Sigmoid colon (tissue), 7 donors: ENCODE results near the gene SQOR. TPM values are rescaled to one million over a fixed set of nuclear protein-coding genes. Genes with fewer than 3 reads are reported as not detected.

Experiments
- DNase-seq: peaks from one replicate; pipeline ENCODE4 v3.0.0-alpha.2; 2019
- H3K27ac ChIP-seq, 4 donors: fragments of 200-600 bp; sonication (generic); one replicate each; pipeline ENCODE4 v1.5.1; 2016 to 2019; ENCODE audit warnings: mild to moderate bottlenecking in 1 of 4
- H3K27me3 ChIP-seq, 3 donors: fragments of 200-600 bp; sonication (generic); one replicate each; pipeline ENCODE4 v1.5.1; 2019; ENCODE audit warnings: mild to moderate bottlenecking in 1 of 3
- H3K36me3 ChIP-seq, 4 donors: fragments of 200-600 bp; sonication (generic); one replicate each; pipeline ENCODE4 v1.5.1; 2016 to 2019
- H3K4me1 ChIP-seq, 4 donors: fragments of 200-600 bp; sonication (generic); one replicate each; pipeline ENCODE4 v1.5.1; 2017 to 2019
- H3K4me3 ChIP-seq, 4 donors: fragments of 200-600 bp; sonication (generic); one replicate each; pipeline ENCODE4 v1.5.1; 2017 to 2019; ENCODE audit warnings: mild to moderate bottlenecking in 2 of 4, moderate library complexity in 1 of 4
- H3K9me3 ChIP-seq, 4 donors: fragments of 200-600 bp in 3 of 4; sonication (generic) in 3 of 4; one replicate each; pipeline versions ENCODE4 v1.5.1 to v1.6.1; 2013 to 2019
- CTCF ChIP-seq, 4 experiments: fragments of 450-650 bp in 3 of 4; fragments of 200-600 bp in 1 of 4; IDR thresholded peaks; one replicate each; pipeline ENCODE4 v1.5.1; 2016 to 2019; ENCODE audit warnings: antibody characterized with exemption in 4 of 4, mild to moderate bottlenecking in 3 of 4, moderate library complexity in 2 of 4
- EP300 ChIP-seq, 4 donors: sonication (generic); formaldehyde crosslinking; IDR thresholded peaks; one replicate each; pipeline ENCODE4 v1.6.1; 2017; ENCODE audit warnings: antibody characterized with exemption in 4 of 4
- POLR2A ChIP-seq, 2 donors: fragments of 450-650 bp; IDR thresholded peaks; one replicate each; pipeline ENCODE4 v1.6.1; 2016; ENCODE audit warnings: antibody characterized with exemption in 2 of 2, mild to moderate bottlenecking in 2 of 2, moderate library complexity in 2 of 2
- POLR2AphosphoS5 ChIP-seq, 4 donors: sonication (generic); formaldehyde crosslinking; IDR thresholded peaks; one replicate each; pipeline ENCODE4 v1.6.1; 2017; ENCODE audit warnings: antibody characterized with exemption in 4 of 4
- WGBS, 2 donors: extraction: QIAGEN DNeasy Blood & Tissue Kit; methylation state at CpG; one replicate each; pipeline ENCODE4 v1.1.7; 2013; 5-methylcytosine and 5-hydroxymethylcytosine counted together
- intact Hi-C: fragments of 100-400 bp; cut with DNase I; formaldehyde crosslinking; loops from one replicate; pipeline ENCODE4 v1.15.1; 2023
- polyA plus RNA-seq, 3 donors: library from polyadenylated mRNA; stranded (reverse); fragments of 200-250 nt; gene quantifications; one replicate each; pipeline ENCODE4 v1.2.3, GENCODE V29; 2013
- total RNA-seq, 4 donors: library from RNA; depleted of rRNA; stranded (reverse); fragments of >200 nt; gene quantifications; one replicate each; pipeline ENCODE4 v1.1.0, GENCODE V29; 2016
- donor health status: healthy with polysubstance abuse.
- donor health status: Bipolar disorder and iron deficiency.
- donor health status: healthy.

Gene SQOR
- total and polyA plus RNA-seq, 7 donors, result 60.4 to 415 (median 83.4) TPM

- Histone ChIP-seq H3K9me3 (no peaks in the 10 kb centered on the region), H3K36me3 (peaks cover 7 to 97% (median 40%) of the 10 kb centered on the region in 4 donors), H3K4me3 (no peak overlapping the region), H3K27ac (no peak overlapping the region), H3K27me3 (no peaks in the 10 kb centered on the region), H3K4me1 (no peaks in the 10 kb centered on the region)
- DNase-seq, result no peak
- WGBS, 2 donors, result 96 to 97% methylated on average over 7 of the region's 7 CpGs
- intact Hi-C loops, result no loop called here
- no peak for TF ChIP-seq EP300 (IDR thresholded peaks at IDR 0.05)
- TF ChIP-seq CTCF (IDR thresholded peaks at IDR 0.05), result no peak
- TF ChIP-seq POLR2AphosphoS5 (IDR thresholded peaks at IDR 0.05), result no peak
- TF ChIP-seq POLR2A (IDR thresholded peaks at IDR 0.05), result no peak
Measured at GRCh38 chr15:45677797-45678196, 43.0 kb downstream of the SQOR start.

DNA sequence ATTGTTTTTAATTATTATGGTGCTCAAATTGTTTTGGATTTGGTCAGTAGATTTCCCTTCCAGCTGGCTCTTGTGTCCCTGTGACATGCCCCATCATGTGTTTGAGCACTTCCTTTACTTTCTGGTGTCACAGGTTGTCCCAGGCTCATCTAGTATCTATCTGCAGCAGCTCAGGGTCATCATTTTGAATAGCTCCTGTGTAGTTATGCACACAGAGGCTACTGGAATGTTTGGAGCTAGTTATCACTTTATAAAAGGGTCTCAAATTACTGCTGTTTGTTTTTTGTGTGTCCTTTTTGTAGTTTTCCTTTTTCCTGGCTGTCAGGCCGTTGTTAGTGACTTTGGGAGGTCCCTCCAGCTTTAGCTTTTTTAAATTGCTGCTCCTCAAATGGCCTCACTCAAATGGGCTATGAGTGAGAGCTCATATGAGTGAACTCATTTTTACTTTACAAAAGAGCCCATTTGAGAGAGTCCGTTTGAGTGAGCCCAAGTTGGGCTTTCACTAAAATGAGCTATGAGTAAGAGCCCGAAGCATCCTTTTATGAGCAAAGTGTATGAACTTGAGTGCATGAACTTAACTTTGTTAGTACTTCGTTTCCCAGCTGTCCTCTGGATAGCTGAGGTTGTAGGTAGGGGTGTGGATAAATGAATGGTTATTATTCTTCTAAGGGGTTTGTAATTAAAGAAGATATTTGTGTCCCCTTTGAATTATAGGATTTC is 43.8 kb downstream of the SQOR start:
- TF ChIP-seq EP300 (IDR thresholded peaks at IDR 0.05) (no peak), POLR2A (IDR thresholded peaks at IDR 0.05) (no peak), POLR2AphosphoS5 (IDR thresholded peaks at IDR 0.05) (no peak), CTCF (IDR thresholded peaks at IDR 0.05) (no peak)
- Histone ChIP-seq H3K4me3 (no peak overlapping the region), H3K9me3 (no peaks in the 10 kb centered on the region), H3K27me3 (no peaks in the 10 kb centered on the region), H3K36me3 (peaks cover 7 to 98% (median 44%) of the 10 kb centered on the region in 4 donors), H3K4me1 (no peaks in the 10 kb centered on the region), H3K27ac (no peak overlapping the region)
- intact Hi-C loops, result no loop called here
- DNase-seq, result no peak
- WGBS, 2 donors, result 72 to 80% methylated on average over 4 of the region's 4 CpGs

GRCh38 chr15:45684533-45684932 is 49.7 kb downstream of the SQOR start:
- Histone ChIP-seq H3K4me3 (no peak overlapping the region), H3K4me1 (no peaks in the 10 kb centered on the region), H3K27me3 (no peaks in the 10 kb centered on the region), H3K9me3 (no peaks in the 10 kb centered on the region), H3K36me3 (peaks cover 14 to 100% (median 56%) of the 10 kb centered on the region in 4 donors), H3K27ac (no peak overlapping the region)
- intact Hi-C loops, result no loop called here
- no peak for DNase-seq
- 81 to 89% methylated on average over 2 of the region's 2 CpGs for WGBS, 2 donors
- TF ChIP-seq EP300 (IDR thresholded peaks at IDR 0.05) (no peak), POLR2A (IDR thresholded peaks at IDR 0.05) (no peak), CTCF (IDR thresholded peaks at IDR 0.05) (no peak), POLR2AphosphoS5 (IDR thresholded peaks at IDR 0.05) (no peak)

GRCh38 chr15:45689616-45690015 is 54.8 kb downstream of the SQOR start:
- WGBS, 2 donors, result 96 to 97% methylated on average over 4 of the region's 4 CpGs
- Histone ChIP-seq H3K4me3 (no peak overlapping the region), H3K9me3 (no peaks in the 10 kb centered on the region), H3K27ac (no peak overlapping the region), H3K27me3 (no peaks in the 10 kb centered on the region), H3K36me3 (peaks cover 19 to 87% (median 50%) of the 10 kb centered on the region in 4 donors), H3K4me1 (no peaks in the 10 kb centered on the region)
- TF ChIP-seq CTCF (IDR thresholded peaks at IDR 0.05), result no peak
- TF ChIP-seq EP300 (IDR thresholded peaks at IDR 0.05), result no peak
- TF ChIP-seq POLR2AphosphoS5 (IDR thresholded peaks at IDR 0.05), result no peak
- TF ChIP-seq POLR2A (IDR thresholded peaks at IDR 0.05), result no peak
- DNase-seq, result no peak
- intact Hi-C loops, result no loop called here
